Calu3 (cell line): ENCODE data around the gene DENND5B. TPM values are rescaled to one million over a fixed set of nuclear protein-coding genes. Genes with fewer than 3 reads are reported as not detected.

Experiments used
- BruUV-seq: library from RNA; stranded (reverse); fragments of 400-500 nt; replicated peaks from 2 replicates; lab custom pipeline; 2021; lab: Mats Ljungman, UMichigan
- CTCF ChIA-PET: fragments of 300-600 bp; sonication (Branson Sonifier 250); formaldehyde crosslinking; loops from one replicate; lab custom pipeline; 2022; ENCODE audit warnings: antibody characterized with exemption; lab: Charles Lee
- DNase-seq: peaks from one replicate; pipeline ENCODE4 v3.0.0; 2022
- H3K27ac Mint-ChIP-seq: one replicate; pipeline ENCODE4 v1.8.0; 2022; ENCODE audit warnings: mixed read lengths; ENCODE audit not compliant: unreplicated experiment
- H3K27me3 Mint-ChIP-seq: one replicate; pipeline ENCODE4 v1.8.0; 2022; ENCODE audit warnings: mixed read lengths; ENCODE audit not compliant: unreplicated experiment
- H3K36me3 Mint-ChIP-seq: one replicate; pipeline ENCODE4 v1.8.0; 2022; ENCODE audit warnings: mild to moderate bottlenecking, moderate library complexity, mixed read lengths; ENCODE audit not compliant: insufficient read depth, unreplicated experiment
- H3K4me1 Mint-ChIP-seq: one replicate; pipeline ENCODE4 v1.8.0; 2022; ENCODE audit warnings: mild to moderate bottlenecking, low read depth, mixed read lengths; ENCODE audit not compliant: unreplicated experiment
- H3K4me3 Mint-ChIP-seq: one replicate; pipeline ENCODE4 v1.8.0; 2022; ENCODE audit warnings: mild to moderate bottlenecking, low read depth, moderate library complexity, mixed read lengths; ENCODE audit not compliant: unreplicated experiment
- H3K9me3 Mint-ChIP-seq: one replicate; pipeline ENCODE4 v1.8.0; 2022; ENCODE audit warnings: low read depth, mixed read lengths; ENCODE audit not compliant: unreplicated experiment
- CTCF ChIP-seq: fragments of 200-600 bp; IDR thresholded peaks from one replicate; pipeline ENCODE4 v1.8.0; 2022; ENCODE audit warnings: antibody characterized with exemption; ENCODE audit not compliant: unreplicated experiment
- intact Hi-C: fragments of 100-400 bp; cut with micrococcal nuclease; formaldehyde crosslinking; loops from one replicate; pipeline ENCODE4 v1.10.0; 2022; ENCODE audit not compliant: unreplicated experiment
- total RNA-seq: library from RNA; stranded (reverse); gene quantifications from 2 replicates; pipeline ENCODE4 v1.2.3, GENCODE V29; 2022

The DENND5B gene
- total RNA-seq, 1 experiment from 2014 or later: 10.2 TPM

DNA sequence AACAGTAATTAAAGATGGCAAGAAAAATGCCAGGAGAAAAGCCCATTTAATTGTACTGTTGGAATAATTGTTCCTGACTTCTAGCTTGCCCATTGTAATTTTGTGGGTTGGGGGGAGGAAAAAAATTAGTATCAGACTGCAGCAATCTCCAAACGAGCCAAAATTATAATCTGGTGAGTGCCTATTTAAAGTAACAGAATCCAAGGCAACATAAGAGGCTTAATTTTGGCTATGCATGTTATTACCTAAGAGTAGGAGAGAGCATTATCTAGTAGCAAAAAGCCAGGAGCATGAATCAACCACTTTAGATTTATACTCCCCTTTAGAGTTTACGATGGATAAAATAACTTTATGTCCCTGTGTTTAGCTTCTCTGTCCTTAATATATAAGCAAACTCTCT is 14.6 kb upstream of the DENND5B start:
- no peak for TF ChIP-seq CTCF
- CTCF ChIA-PET: no interaction called here
- no peaks in the 10 kb centered on the region for H3K36me3 Mint-ChIP-seq
- BruUV-seq: no TSS peak
- intact Hi-C loops: no loop called here
- H3K27ac Mint-ChIP-seq: no peak overlapping the region
- H3K4me1 Mint-ChIP-seq: no peaks in the 10 kb centered on the region
- no peak for DNase-seq
- H3K4me3 Mint-ChIP-seq: no peak overlapping the region
- H3K27me3 Mint-ChIP-seq: no peaks in the 10 kb centered on the region
- peaks cover 4% of the 10 kb centered on the region for H3K9me3 Mint-ChIP-seq

DNA sequence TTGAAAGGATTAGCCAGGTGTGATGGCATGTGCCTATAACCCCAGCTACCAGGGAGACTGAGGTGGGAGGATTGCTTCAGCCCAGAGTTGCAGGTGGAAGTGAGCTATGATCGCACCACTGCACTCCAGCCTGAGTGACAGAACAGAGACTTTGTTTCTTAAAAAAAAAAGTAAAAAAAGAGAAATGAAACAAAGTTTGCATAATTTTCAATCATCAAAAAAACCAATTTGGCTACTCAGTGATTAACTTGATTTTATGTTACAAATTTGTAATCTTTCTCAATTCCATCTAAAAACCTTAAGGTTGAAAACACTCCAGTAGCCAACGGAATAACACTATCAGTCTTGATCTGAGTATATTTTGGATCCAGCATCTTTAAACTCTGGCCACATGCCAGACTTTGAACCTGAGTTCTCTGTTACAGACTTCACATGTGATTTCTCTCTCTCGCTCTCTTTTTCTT is 12.6 kb upstream of the DENND5B start:
- no TSS peak for BruUV-seq
- no peaks in the 10 kb centered on the region for H3K27me3 Mint-ChIP-seq
- intact Hi-C loops: no loop called here
- TF ChIP-seq CTCF: no peak
- no peaks in the 10 kb centered on the region for H3K4me1 Mint-ChIP-seq
- peaks cover 4% of the 10 kb centered on the region for H3K9me3 Mint-ChIP-seq
- DNase-seq: no peak
- H3K36me3 Mint-ChIP-seq: no peaks in the 10 kb centered on the region
- H3K27ac Mint-ChIP-seq: no peak overlapping the region
- CTCF ChIA-PET: interaction anchor here (0.6 kb wide), 1 partner anchor 504 kb away, joined by 7 read pairs; no protein-coding TSS in a partner anchor
- H3K4me3 Mint-ChIP-seq: no peak overlapping the region

GRCh38 chr12:31600750-31601149 is 9.8 kb upstream of the DENND5B start:
- intact Hi-C loops: no loop called here
- TF ChIP-seq CTCF: no peak
- H3K36me3 Mint-ChIP-seq: no peaks in the 10 kb centered on the region
- H3K9me3 Mint-ChIP-seq: no peaks in the 10 kb centered on the region
- CTCF ChIA-PET: no interaction called here
- no peak overlapping the region for H3K27ac Mint-ChIP-seq
- no TSS peak for BruUV-seq
- DNase-seq: no peak
- H3K27me3 Mint-ChIP-seq: no peaks in the 10 kb centered on the region
- H3K4me1 Mint-ChIP-seq: no peaks in the 10 kb centered on the region
- H3K4me3 Mint-ChIP-seq: no peak overlapping the region

GRCh38 chr12:31600252-31600651 is 9.3 kb upstream of the DENND5B start:
- Mint-ChIP-seq H3K4me3 (no peak overlapping the region), H3K9me3 (no peaks in the 10 kb centered on the region), H3K27ac (no peak overlapping the region), H3K27me3 (no peaks in the 10 kb centered on the region), H3K4me1 (no peaks in the 10 kb centered on the region), H3K36me3 (no peaks in the 10 kb centered on the region)
- BruUV-seq: no TSS peak
- DNase-seq: no peak
- CTCF ChIA-PET: no interaction called here
- TF ChIP-seq CTCF: no peak
- intact Hi-C loops: no loop called here
